HG03025 (cell line): ENCODE data around the gene PRAMEF17.
"Not testable (repeated sequence)": the region's sequence is repeated elsewhere in the genome, so short reads cannot be mapped to it uniquely, and the experiment has no call there.

Experiments
- ATAC-seq: cut with Tn5 transposase; IDR thresholded peaks from one replicate; pipeline ENCODE4 v1.9.1; 2021; ENCODE audit warnings: mild to moderate bottlenecking, moderate library complexity; ENCODE audit not compliant: unreplicated experiment, low FRiP score

PRAMEF17 gene

GRCh38 chr1:13389332-13389731, at the start of gene PRAMEF17:
Gene PRAMEF17, plus strand, starts transcription at chr1:13389632. Its CDS starts 26 bp downstream, at chr1:13389658.
- ATAC-seq = not testable (repeated sequence)

GRCh38 chr1:13342496-13342895, 46.9 kb upstream of the PRAMEF17 start:
- ATAC-seq = not testable (repeated sequence)

- not testable (repeated sequence) for ATAC-seq
Measured at GRCh38 chr1:13347034-13347433, 42.4 kb upstream of the PRAMEF17 start, which contains the start of gene PRAMEF14. Gene PRAMEF14, minus strand, starts transcription at chr1:13347134. Its CDS starts 1,820 bp downstream, at chr1:13345314.

- not testable (repeated sequence) for ATAC-seq
Measured at GRCh38 chr1:13353476-13353875, 36.0 kb upstream of the PRAMEF17 start.

GRCh38 chr1:13354475-13354874, 35.0 kb upstream of the PRAMEF17 start:
- not testable (repeated sequence) for ATAC-seq

GRCh38 chr1:13356774-13357173, 32.7 kb upstream of the PRAMEF17 start:
- ATAC-seq = not testable (repeated sequence)

GRCh38 chr1:13362364-13362763, 27.1 kb upstream of the PRAMEF17 start:
- not testable (repeated sequence) for ATAC-seq

- not testable (repeated sequence) for ATAC-seq
Measured at GRCh38 chr1:13364928-13365327, 24.5 kb upstream of the PRAMEF17 start.

GRCh38 chr1:13366536-13366935, 22.9 kb upstream of the PRAMEF17 start:
- ATAC-seq = not testable (repeated sequence)

GRCh38 chr1:13368544-13368943, 20.9 kb upstream of the PRAMEF17 start:
- ATAC-seq = not testable (repeated sequence)

GRCh38 chr1:13378983-13379382, 10.4 kb upstream of the PRAMEF17 start:
- ATAC-seq = not testable (repeated sequence)

GRCh38 chr1:13380380-13380779, 9.1 kb upstream of the PRAMEF17 start:
- not testable (repeated sequence) for ATAC-seq

- ATAC-seq = not testable (repeated sequence)
Measured at GRCh38 chr1:13393004-13393403, 3.6 kb downstream of the PRAMEF17 start.

GRCh38 chr1:13394761-13395160, 5.3 kb downstream of the PRAMEF17 start:
- ATAC-seq = not testable (repeated sequence)

GRCh38 chr1:13395311-13395710, 5.9 kb downstream of the PRAMEF17 start:
- ATAC-seq = not testable (repeated sequence)

- ATAC-seq = no peak
Measured at GRCh38 chr1:13407811-13408210, 18.4 kb downstream of the PRAMEF17 start.

- ATAC-seq = not testable (repeated sequence)
Measured at GRCh38 chr1:13410150-13410549, 20.7 kb downstream of the PRAMEF17 start, which contains the start of gene PRAMEF20. Gene PRAMEF20, plus strand, starts transcription at chr1:13410450. Its CDS starts 5,905 bp downstream, at chr1:13416355.

GRCh38 chr1:13430495-13430894, 41.1 kb downstream of the PRAMEF17 start:
- ATAC-seq = no peak

GRCh38 chr1:13432251-13432650, 42.8 kb downstream of the PRAMEF17 start:
- no peak for ATAC-seq

GRCh38 chr1:13433694-13434358, 44.4 kb downstream of the PRAMEF17 start:
- ATAC-seq = not testable (repeated sequence)

GRCh38 chr1:13435458-13435857, 46.0 kb downstream of the PRAMEF17 start:
- no peak for ATAC-seq
